Body of pancreas (tissue), 4 donors: ENCODE measurements around the gene ATP8B4.

Source experiments
- POLR2A ChIP-seq, 3 donors: fragments of 450-650 bp; IDR thresholded peaks; one replicate each; pipeline ENCODE4 v1.6.1; 2016; ENCODE audit warnings: antibody characterized with exemption in 3 of 3, mild to moderate bottlenecking in 2 of 3
- TF ChIP-seq, protein P1 (sequence below), 7 experiments: fragments of 450-650 bp in 4 of 7; fragments of 200-600 bp in 3 of 7; sonication (generic) in 3 of 7; IDR thresholded peaks; one replicate each; pipeline ENCODE4 v1.5.1; 2016 to 2019; ENCODE audit warnings: antibody characterized with exemption in 7 of 7

DNA sequence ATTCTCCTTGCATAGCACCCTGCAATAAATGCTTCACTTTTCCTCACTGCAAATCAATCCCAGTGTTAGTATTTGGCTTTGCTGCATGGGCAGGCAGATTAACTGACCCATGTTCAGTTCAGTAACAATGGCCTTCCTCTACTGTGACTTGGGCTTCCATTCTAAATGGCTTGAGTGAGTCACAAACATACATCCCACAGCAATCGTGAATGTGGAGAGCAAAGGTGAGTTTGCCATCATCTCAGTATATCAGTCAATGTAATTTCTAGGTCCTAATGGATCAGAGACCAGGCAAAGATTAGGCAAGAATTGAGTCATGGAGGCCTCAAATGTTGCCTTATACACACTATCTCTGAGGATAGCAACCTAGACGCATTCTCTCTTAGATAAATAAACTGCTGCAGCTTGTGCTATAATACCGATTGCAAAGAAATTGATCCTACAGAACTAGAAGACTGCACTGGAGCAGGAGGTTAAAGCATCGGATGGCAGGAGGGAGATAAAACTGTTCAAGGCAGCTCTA is 8.3 kb upstream of the ATP8B4 start:
- TF ChIP-seq, protein P1, sequence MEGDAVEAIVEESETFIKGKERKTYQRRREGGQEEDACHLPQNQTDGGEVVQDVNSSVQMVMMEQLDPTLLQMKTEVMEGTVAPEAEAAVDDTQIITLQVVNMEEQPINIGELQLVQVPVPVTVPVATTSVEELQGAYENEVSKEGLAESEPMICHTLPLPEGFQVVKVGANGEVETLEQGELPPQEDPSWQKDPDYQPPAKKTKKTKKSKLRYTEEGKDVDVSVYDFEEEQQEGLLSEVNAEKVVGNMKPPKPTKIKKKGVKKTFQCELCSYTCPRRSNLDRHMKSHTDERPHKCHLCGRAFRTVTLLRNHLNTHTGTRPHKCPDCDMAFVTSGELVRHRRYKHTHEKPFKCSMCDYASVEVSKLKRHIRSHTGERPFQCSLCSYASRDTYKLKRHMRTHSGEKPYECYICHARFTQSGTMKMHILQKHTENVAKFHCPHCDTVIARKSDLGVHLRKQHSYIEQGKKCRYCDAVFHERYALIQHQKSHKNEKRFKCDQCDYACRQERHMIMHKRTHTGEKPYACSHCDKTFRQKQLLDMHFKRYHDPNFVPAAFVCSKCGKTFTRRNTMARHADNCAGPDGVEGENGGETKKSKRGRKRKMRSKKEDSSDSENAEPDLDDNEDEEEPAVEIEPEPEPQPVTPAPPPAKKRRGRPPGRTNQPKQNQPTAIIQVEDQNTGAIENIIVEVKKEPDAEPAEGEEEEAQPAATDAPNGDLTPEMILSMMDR (IDR thresholded peaks at IDR 0.05) = no peak
- no peak for TF ChIP-seq POLR2A (IDR thresholded peaks at IDR 0.05)
